NCI-H526 treated with DMSO at 0.1 percent for 48 hours (cell line): Measurements from ENCODE around the gene ACTR1B.
"Not testable (repeated sequence)": the region's sequence is repeated elsewhere in the genome, so short reads cannot be mapped to it uniquely, and the experiment has no call there.

Experiments
- DNase-seq: peaks from one replicate; lab custom pipeline; 2025; lab: John Stamatoyannopoulos, UW

Gene ACTR1B

DNA sequence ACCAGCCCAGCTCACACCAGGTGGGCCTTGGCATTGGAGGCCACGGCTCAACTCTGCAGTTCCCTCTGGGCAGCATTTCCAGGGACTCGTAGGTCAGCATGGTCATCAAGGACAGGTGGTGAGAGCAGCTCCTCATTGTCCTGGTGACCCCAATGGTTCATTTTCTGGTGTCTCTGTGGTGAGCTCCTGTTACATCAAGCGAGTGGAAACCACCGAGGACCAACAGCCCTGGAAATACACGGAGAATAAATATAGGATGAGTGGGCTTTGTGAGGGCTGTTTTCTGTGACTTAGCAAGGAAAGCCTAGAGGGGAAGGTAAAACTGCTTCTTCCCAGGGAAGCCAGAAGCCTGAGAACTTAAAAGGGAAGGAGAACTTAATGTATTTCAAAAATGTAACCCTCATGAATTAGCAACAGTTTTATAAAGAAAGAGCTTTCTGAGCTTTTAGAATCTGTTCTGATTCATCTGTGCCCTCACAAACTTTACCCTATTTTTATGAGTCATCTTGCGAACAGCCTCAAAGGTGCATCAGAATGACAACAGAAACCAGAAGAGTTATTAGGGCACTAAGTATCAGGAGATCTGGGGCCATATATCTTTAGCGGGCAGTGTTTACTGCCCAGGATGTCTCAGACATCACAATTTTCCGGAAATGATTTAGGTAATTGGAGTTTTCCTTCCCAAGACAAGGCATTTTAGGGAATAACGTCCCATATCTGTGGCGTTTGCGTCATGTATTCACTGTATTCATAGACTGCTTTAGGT is 24.4 kb upstream of the ACTR1B start:
- no peak for DNase-seq

DNA sequence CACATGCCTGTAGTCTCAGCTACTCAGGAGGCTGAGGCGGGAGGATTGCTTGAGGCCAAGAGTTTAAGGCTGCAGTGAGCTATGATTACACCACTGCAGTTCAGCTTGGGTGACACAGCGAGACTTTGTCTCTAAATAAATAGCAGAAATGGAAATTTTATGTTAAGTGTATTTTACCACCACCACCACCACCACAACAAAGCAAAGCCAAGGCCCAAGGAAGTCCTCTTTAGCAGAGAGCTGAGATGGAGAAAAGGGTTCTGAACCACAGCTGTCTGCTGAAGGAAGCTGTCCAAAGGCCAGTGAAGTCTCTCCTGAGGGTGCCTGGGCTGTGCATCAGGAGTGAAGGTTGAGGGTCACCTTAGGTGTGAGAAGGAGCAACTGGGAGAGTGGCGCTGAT is 23.4 kb upstream of the ACTR1B start:
- not testable (repeated sequence) for DNase-seq

DNA sequence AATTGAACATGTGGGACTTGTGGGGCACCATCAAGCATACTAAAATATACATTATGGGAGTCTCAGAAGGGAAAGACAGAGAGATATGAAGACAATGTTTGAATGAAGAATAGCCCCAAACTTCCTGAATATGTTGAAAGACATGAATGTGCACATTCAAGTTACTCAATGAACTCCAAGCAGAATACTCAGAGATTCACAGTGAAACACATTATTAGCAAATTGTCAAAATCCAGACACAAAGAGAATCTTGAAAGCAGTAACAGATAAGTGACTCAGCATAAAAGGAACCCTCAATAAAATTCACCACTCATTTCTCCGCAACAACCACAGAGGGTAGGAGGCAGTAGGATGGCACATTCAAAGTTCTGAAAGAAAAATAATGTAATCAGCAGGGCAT is 14.5 kb upstream of the ACTR1B start:
- no peak for DNase-seq

DNA sequence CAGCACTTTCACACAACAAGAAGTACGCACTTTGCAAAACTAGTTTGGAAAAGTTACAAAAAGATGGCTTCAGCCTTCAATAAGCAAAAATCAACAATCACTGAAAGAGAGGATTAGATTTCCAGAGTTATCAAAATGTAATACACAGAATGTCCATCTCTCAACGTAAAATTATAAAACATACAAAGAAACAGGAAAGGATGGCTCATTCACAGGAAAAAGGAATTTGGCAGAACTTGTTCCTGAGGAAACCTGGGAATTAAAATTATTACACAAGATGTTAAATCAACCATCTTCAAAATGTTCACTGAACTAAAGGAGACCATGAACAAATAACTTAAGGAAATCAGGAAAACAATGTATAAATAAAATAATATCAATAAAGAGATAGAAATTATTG is 13.6 kb upstream of the ACTR1B start:
- no peak for DNase-seq

DNA sequence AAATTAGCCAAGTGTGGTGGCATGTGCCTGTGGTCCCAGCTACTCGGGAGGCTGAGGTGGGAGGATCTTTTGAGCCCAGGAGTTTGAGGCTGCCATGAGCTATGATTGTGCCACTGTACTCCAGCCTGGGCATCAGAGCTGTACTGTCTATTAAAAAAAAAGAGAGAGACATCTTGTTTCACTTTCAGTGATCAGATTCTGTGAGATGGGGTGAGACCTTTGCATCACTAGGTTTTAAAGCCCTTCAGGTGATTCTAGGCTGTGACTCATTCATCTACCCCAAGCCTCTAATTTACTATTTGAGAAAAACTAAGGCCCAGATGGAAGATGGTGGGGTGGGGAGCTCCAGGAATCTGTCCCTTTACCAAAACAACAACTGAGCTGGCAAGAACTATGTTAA is 12.8 kb upstream of the ACTR1B start:
- no peak for DNase-seq

DNA sequence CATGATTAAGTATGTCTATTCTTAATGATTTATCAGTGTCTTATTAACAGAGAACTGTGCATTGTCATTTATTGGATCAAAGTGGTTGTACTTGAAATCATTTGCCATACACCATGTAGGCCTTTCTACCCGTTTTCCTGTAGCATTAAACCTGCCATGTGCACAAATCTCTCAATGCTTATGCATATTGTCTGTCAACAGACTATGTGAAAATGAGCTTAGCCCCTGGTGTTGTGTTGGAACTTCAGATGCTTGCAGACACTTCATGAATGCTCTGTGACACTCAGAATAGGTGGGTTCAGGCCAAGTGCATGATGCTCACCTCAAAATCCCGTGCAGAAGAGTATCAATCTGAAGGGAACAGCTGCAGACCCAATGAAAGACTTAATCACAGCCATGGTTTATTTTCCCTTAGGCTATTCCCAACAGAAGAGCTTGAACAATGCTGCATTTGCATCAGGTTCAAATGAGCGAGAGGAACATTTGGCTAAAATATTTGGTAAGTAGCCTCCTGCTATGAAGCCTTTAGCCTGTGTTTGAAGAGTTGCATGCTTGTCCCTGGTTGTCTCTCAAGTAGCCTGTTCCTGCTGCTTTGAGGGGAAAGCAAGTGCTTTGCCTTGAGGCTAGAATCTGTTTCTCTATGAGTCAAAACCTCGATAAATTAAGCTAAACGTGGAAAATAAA is 11.7 kb upstream of the ACTR1B start:
- peak; percentile 73 for DNase-seq

DNA sequence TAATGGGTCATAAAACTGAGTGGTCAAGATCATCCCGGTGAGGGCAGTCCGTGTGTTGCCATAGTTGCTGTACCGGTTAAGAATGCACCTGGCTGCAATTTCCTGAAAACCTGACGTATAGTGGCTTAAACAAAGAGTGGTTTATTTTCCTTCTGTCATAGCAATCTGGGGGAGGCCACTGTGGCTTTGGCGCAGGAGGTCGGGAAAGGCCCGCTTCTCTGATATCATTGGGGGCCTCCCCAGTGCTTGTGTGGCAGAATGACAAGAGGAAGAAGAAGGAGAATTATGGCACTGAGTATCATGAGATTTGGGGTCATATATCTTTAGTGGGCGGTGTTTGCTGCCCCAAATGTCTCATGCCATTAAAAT is 10.1 kb upstream of the ACTR1B start:
- DNase-seq: peak; percentile 5

DNA sequence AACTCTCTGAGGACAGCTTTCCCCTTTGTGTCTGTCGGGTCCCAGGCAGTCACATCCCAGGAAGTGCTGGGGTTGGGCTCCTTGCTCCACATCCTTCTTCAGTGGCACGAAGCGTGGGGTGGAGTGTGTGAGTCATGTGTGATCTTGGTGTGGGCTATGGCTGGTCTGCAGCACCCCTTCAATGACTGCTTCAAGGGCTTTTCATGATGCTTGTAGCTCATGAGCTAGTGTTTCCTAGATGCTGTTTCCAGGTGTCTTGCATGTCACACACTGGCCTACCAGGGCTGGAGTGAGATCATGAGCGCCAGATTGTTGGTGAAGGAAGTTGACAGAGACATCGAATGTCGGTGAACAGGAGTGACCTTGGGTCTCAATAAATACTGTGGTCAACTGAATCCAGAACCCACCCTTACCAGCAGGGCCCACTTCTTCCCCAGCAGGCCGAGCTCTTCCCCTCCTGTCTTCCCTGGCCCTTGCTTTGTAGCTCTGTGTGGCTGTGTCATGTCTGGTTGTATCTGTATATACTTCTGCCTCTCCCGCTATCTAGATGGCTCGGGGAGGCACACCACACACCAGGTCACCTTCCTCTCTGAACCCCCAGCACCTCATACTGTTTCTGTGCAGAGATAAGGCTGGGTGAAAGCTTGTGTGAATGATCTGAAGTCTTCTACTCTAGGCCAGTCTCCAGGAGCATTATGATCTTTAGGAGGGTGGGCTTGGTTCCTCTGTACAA is 9.5 kb upstream of the ACTR1B start:
- no peak for DNase-seq

DNA sequence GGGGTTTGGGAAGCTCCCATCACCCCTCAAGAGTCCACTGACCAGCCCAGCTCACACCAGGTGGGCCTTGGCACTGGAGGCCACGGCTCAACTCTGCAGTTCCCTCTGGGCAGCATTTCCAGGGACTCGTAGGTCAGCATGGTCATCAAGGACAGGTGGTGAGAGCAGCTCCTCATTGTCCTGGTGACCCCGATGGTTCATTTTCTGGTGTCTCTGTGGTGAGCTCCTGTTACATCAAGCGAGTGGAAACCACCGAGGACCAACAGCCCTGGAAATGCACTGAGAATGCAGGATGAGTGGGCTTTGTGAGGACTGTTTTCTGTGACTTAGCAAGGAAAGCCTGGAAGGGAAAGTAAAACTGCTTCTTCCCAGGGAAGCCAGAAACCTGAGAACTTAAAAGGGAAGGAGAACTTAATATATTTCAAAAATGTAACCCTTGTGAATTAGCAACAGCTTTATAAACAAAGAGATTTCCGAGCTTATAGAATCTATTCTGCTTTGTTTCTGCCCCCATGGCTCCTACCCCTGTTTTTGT is 8.8 kb upstream of the ACTR1B start:
- not testable (repeated sequence) for DNase-seq

DNA sequence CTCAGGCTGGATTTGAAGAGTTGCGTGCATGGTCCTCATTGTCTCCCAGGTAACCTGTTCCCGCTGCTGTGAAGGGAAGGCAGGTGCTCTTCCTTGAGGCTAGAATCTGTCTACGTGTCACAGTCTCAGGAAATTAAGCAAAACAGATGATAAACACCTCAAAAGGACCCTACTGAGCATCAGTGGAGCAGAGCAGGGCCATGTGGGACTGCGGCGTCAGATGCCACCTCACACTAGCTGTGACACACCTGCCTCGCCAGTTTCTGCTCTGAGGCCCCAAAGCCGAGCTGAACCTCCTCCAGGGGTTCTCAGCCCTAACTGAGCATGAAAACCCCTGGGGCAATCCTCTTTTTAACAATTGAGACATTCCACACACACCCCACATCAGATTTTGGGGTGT is 7.7 kb upstream of the ACTR1B start:
- DNase-seq: no peak

DNA sequence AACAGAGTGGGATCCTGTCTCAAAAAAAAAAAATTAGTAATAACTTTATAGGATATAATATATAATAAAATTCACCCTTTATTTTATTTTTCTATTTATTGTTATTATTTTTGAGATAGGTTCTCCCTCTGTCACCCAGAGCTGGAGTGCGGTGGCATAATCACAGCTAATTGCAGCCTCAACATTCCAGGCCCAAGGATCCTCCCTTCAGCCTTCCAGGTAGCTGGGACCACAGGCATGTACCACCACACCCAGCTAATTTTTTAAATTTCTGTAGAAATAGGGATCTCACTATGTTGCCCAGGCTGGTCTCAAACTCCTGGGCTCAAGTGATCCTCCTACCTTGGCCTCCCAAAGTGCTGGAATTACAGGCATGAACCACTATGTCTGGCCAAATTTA is 6.6 kb upstream of the ACTR1B start:
- no peak for DNase-seq

DNA sequence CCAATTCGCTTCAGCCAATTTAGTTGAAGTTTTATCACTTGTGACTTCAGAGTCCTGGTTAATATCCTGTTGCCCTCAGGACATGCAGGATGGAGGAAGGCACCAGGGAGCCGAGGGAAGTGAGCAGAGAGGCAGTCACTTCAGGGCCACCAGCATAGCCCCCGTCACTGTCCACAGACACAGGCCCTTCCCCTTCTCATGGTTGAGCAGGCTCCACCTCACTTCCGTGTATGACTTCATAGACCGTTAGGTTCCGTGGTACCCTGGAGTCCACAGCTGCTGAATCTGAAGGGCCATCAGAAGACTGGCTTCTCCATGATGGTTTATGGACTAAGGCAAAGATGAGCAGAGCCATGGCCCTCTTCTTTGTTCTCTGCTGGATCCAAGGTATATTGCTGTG is 5.6 kb upstream of the ACTR1B start, which contains the start of gene C2orf92:
TSS of gene C2orf92 (plus strand) at position 266 of the 400 bp plus-strand sequence. CDS start at position 342, 76 bp downstream.
- no peak for DNase-seq

DNA sequence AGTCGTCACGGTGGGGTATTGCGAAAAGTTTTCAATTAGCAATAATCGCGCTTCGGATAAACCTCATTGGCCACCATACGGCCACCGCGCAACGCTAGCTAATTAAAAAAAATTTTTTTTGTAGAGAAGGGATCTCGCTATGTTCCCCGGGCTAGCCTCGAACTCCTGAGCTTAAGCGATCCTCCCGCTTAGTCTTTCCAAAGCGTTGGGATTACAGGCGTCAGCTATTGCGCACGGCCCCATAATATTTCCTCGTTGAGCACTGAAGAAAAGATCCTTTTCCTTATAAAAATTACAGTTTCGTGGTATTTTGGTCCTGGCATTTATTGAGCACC is 759 bp upstream of the ACTR1B start:
- no peak for DNase-seq

DNA sequence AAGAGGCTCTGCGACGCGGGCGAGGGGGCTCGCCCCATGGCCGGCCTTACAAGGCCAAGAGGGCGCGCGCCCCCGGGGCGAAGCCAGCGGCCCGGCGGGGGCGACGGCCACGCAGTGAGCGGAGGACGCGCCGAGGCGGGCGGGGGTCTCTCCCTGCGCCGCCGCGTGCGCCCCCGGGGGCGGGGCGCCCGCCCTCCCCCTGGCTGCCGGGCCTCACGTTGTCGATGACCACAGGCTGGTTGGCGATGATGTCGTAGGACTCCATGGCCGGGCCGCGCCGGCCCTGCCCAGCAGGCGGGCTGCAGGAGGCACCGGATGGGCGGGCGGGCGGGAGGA is 250 bp downstream of the ACTR1B start:
- DNase-seq: no peak

DNA sequence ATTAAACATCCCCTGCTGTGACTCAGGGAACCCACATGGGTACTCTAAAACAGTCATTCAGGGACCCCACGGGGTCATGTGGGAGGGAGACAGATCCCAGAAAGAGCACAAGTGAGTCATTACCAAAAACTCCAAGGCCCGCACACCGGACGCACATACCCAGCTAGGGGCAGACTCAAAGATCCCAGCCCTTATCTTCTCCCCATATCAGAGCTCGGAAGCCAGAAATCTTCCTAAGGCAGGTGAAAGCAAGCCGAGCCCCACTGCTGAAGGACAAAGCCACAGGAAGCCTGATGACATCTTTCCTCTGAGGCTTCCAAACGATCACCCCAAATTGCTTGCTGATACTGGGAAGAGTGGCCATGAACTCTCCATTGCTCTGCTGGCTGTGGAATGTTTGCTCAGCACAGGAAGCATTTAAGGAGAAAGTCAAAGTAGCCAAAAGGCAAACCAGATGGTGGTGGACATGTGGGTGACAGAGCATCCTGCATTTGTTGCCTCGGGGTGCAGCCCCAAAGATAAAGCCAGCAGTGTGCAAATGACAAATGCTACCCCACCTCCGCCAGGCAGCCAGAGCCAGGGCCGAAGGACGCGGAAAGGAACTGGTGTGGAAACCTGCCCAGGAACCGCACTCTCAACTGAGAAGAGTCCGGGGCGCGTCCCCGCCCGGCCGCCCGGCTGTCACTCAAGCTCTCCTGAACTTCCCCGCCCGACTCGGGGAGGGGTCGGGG is 784 bp downstream of the ACTR1B start:
- peak; percentile 42 for DNase-seq

DNA sequence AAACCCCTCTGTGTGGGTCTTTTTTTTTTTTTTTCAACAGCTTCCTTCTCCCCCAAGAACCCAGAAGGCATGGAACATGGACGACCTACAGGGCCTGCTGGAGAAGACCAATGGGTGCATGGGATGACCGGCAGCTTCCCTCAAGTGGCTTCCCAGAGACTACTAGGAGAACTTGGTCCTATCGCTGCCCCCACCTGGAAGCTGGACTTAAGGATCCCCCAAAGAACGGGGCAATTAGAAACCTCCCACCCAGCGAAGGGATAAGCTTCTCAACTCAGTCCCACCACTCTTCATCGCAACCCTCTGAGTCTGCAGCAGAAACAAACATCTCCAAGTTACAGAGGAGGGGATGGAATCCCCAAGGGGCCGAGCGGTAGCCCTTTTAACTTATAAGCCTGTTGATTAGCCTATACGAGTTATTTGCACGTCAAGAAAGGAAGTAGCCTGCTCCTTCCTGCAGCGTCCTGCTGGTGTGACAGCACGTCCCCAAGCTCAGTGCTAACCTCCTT is 1.4 kb downstream of the ACTR1B start:
- no peak for DNase-seq

DNA sequence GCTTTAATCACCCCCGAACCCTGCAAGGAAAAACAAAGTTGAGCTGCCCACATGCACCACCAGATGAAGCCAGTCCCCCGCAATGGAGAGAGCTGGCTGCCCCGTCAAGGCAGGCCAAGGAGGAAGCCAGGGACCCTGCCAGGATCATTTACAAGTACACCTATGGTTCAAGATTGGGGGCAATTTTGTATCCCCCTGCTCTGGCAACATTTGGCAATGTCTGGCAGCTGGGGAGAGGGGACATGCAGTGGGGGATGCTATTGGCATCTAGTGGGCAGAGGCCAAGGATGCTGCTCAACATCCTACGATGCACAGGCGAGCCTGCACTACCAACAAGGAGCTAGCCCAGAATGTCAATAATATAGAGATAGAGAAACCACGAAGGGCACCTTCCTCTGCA is 1.9 kb downstream of the ACTR1B start:
- DNase-seq: no peak

DNA sequence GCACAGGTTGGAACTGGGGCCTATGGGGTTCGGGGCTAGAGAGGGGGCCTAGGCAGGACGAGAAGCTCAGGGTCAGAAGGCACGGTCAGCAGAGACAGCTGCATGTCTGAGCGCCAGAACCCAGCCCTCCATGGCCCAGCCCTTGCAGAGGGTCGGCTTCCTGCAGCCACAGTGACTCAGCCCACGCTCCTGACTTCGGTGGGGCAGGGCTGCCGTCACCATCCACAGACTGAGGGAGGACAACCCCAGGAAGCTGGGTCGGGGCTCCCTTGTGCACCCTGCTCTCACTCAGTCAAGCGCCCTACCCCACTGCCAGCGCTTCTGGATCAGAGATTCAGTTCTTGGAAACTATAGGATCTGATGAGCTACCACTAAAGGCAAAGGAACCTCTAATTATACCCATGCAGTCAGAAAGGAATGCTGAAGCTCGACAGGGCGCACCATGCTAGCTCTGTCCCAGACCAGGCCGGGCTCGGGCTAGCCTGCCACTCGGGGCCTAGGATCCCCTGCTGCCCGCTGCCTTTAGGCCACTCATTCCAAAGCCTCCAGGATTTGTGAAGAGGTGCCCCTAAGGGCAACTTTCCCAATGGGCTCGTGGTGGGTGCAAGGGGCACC is 3.0 kb downstream of the ACTR1B start:
- no peak for DNase-seq

DNA sequence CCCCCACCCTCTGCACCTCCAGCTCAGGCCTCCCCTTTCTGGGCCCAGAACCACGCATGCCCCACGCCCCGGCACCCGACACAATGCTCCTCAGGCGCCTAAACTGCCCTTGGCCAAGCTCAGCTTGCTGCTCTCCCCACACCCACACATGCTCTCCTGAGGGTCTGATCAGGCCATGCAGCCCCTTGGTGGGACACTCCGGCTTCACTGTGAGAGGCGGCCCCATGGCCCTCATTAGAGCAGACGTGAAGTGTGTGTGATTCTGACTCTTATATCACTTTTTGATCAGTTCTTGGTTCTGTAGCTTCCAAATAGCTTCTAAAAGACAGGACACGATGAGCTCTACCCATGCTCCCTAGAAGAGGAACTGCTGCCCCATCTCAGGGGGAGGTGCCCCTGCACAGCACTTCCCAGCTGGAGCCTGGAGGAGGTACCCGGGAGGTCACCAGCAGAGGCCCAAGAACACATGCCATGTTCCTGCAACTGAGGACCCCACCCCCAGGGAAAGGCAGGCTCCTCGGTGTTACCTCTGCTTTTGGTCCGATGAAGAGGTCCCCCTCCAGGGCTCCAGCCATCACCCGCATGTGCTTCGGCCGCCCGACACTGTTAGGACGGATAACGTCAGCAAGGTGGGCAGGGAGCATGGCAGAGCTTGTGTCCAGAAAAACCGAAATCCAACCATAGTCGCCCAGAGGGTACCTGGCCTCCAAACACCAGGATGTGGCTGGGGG is 3.6 kb downstream of the ACTR1B start:
- DNase-seq: no peak

DNA sequence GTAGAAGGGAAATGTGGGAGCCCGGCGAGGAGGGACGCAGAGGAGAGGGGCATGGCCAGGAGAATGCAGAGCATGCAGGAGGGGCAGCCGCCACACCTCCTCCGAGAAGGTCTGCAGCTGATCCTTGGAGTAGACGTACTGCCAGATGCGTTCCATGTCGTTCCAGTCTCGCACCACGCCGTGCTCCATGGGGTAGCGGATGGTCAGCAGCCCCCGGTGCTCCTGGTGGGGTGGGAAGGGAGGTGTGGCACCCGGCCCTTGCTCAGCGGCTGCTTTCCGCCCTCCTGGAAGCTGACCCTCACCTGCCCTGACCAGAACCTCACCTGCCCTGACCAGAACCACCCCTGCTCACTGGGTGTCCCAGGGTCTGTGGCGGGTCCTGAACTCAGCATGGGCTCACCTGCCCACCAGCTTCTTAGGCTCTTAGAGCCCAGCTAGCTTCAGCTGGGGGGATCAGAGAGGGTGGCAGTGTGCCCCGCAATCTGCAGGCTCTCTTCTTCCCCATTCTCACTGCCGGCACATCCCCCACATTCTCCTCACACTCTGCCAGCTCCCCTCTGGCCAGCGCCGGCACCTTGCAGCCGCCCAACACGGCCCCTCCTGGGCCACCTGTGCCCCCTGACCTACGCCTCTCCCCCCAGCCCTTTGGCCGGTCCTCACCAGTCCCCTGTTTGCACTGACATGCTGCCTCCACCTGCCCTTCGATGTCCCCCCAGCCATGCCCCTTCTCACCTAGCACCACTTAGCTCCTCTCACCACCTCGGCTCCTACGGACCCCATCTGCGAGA is 4.4 kb downstream of the ACTR1B start:
- no peak for DNase-seq
